SK-N-SH (cell line): ENCODE data around the gene ARHGEF10L.

Experiments
- CTCF ChIP-seq: fragments of 200-600 bp; sonication (generic); IDR thresholded peaks from 2 replicates; pipeline ENCODE4 v1.6.1; 2017; ENCODE audit warnings: antibody characterized with exemption, mild to moderate bottlenecking, moderate library complexity
- EP300 ChIP-seq, 2 experiments: IDR thresholded peaks; 2 replicates each; pipeline versions ENCODE4 v1.4.0 to v1.6.1; 2012; ENCODE audit warnings: borderline replicate concordance in 1 of 2, low read depth in 1 of 2, low read length in 1 of 2
- EZH2phosphoT487 ChIP-seq: fragments of 200-600 bp; sonication (generic); IDR thresholded peaks from 2 replicates; pipeline ENCODE4 v1.6.1; 2017; ENCODE audit warnings: low read depth, mixed run types, mild to moderate bottlenecking, antibody characterized with exemption, moderate library complexity, borderline replicate concordance
- JUND ChIP-seq: IDR thresholded peaks from 2 replicates; pipeline ENCODE4 v1.4.0; 2012
- TAF1 ChIP-seq: IDR thresholded peaks from 2 replicates; pipeline ENCODE4 v1.6.1; 2012; ENCODE audit warnings: low read depth, mild to moderate bottlenecking, low read length, moderate library complexity, borderline replicate concordance
- TEAD4 ChIP-seq: IDR thresholded peaks from 2 replicates; pipeline ENCODE4 v1.4.0; 2012; ENCODE audit warnings: mild to moderate bottlenecking, borderline replicate concordance; ENCODE audit not compliant: insufficient read depth

- TF ChIP-seq JUND (no peak), CTCF (no peak), EZH2phosphoT487 (no peak), EP300 (IDR thresholded peaks at IDR 0.05; ENCODE audit: borderline replicate concordance in 1 of 2, low read depth in 1 of 2, low read length in 1 of 2) (no peak), TEAD4 (no peak), TAF1 (no peak)
These were observed 203.6 kb downstream of the ARHGEF10L start for GRCh38 chr1:17743008-17743647.
